A673 (cell line): ENCODE results near the gene CDK4.

Experiments used
- CTCF ChIP-seq: fragments of 300-800, 200-600 bp; sonication (generic); conservative IDR thresholded peaks from 2 replicates; pipeline ENCODE4 v1.5.1; 2017; ENCODE audit warnings: low read depth, mild to moderate bottlenecking, antibody characterized with exemption, low read length, moderate library complexity, mixed read lengths
- EZH2 ChIP-seq: fragments of 200-600 bp; sonication (generic); IDR thresholded peaks from 2 replicates; pipeline ENCODE4 v1.6.1; 2017; ENCODE audit warnings: borderline replicate concordance, low read depth, mild to moderate bottlenecking, mixed read lengths, antibody characterized with exemption, low read length; ENCODE audit not compliant: poor library complexity, severe bottlenecking

- TF ChIP-seq CTCF: no peak
- TF ChIP-seq EZH2: no peak
These were observed 22.7 kb downstream of the CDK4 start for GRCh38 chr12:57729321-57729844.
